C1 segment of cervical spinal cord (tissue), 14 donors: ENCODE data around the gene SCAMP5.

Source experiments
- DNase-seq, 14 donors: peaks; one replicate each; lab custom pipeline; 2025; lab: John Stamatoyannopoulos, UW

The SCAMP5 gene

GRCh38 chr15:74995182-74995778 is at the start of gene SCAMP5:
Gene SCAMP5 (plus strand): TSS chr15:74995563. CDS start chr15:75011840, 16,277 bp downstream.
- peak; percentile 37 to 98 (median 85) for DNase-seq

- DNase-seq: peak in 12 of 14 donors; percentile 13 to 69 (median 42)
Observed at GRCh38 chr15:74950078-74950908, 45.1 kb upstream of the SCAMP5 start.

- DNase-seq: no peak
Observed at GRCh38 chr15:74951006-74951405, 44.4 kb upstream of the SCAMP5 start.

- no peak for DNase-seq
Observed at GRCh38 chr15:74954515-74954914, 40.8 kb upstream of the SCAMP5 start.

DNA sequence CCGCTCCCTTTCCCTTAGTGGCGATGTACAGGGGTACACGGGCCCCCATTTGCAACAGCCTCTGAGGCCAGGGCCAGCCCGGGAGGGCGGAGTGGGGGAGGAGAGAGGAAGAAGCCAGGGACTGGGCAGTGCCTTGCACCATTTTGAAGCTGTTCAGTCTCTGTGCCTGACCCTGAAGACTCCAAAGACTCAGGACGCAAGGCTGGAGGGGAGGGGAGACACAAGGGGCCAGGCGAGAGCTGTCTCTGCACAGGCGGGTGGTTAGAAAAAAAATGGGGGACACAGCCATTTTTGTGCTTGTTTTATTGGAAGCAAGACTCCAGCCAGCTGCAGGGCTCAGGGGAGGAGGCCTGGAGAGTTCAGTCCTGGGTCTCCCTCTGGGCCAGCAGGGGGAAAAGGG is 40.3 kb upstream of the SCAMP5 start:
- DNase-seq: no peak

GRCh38 chr15:74955796-74956647 is 39.3 kb upstream of the SCAMP5 start:
- peak in 12 of 14 donors; percentile 13 to 69 (median 42) for DNase-seq

GRCh38 chr15:74956648-74957475 is 38.5 kb upstream of the SCAMP5 start, which contains the start of gene RPP25:
Gene RPP25 (minus strand): TSS chr15:74956772. CDS start chr15:74956583, 189 bp downstream.
- DNase-seq: peak in 12 of 14 donors; percentile 19 to 78 (median 46)

DNA sequence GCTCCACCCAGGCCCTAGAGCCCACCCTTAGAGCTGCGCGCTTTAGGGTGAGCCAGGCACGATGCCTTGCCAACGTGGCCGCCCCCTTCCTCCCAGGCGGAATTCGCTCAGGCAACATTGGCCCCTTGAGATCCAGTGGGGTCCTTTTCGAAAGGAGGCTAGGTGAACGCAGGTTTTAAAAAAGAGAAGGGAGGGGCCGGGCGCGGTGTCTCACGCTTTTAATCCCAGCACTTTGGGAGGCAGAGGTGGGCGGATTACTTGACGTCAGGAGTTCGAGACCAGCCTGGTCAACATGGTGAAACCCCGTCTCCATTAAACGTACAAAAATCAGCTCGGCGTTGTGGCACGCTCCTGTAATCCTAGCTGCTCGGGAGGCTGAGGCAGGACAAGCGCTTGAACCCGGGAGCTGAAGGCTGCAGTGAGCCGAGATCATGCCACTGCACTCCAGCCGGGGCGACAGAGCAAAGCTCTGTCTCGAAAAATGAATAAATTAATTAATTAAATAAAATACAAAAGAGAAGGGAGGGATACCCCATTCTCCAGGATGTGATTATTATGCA is 37.8 kb upstream of the SCAMP5 start:
- DNase-seq: no peak

DNA sequence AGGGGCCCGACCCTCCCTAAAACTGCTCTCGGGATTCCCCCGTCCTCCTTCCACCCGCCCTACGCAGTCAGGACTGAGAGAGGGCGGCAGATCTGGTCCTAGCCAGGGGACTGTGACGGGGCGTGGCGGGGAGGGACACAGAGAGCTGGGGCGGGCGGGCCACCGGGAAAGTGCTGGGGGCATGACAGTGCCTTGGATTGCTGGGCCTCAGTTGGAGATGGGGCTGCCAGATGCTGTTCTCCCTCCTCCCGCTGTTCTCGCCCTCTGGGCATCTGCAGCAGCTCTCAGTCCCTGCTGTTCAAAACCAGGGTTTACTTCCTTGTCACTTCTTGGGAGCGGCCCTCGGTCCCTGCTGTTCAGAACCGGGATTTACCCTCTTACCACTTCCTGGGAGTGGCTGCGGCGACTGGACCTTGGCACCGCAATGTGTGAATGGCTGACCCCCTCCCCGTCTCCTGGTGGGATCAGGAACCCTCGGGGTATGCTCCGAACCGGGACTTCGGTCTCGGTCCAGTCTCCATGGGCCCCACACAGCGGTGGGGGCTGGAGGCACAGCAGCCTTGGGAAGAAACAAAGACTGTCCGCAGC is 36.9 kb upstream of the SCAMP5 start:
- peak in 3 of 14 donors; percentile 23 to 44 (median 29) for DNase-seq

GRCh38 chr15:74958908-74959585 is 36.3 kb upstream of the SCAMP5 start:
- no peak for DNase-seq

DNA sequence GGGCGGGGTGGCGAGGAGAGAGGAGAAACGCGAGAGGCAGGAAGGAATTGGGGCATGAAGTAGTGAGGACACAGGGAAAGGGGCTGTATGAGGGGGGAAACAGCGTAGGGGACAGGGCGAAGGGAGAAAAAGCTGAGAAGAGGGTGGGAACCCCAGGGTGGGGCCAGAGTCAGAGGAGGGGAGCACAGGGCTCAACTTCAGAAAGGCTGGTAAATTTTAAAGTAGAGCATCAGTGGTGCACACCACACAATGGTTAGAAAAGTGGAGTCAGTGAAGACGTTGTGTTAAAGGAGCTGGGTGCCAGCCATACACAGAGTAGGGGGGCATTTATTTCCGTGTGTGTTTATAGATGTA is 35.8 kb upstream of the SCAMP5 start:
- no peak for DNase-seq

- no peak for DNase-seq
Observed at GRCh38 chr15:74960286-74960685, 35.1 kb upstream of the SCAMP5 start.

GRCh38 chr15:74960995-74961588 is 34.3 kb upstream of the SCAMP5 start:
- no peak for DNase-seq

GRCh38 chr15:74961616-74962015 is 33.7 kb upstream of the SCAMP5 start:
- DNase-seq: no peak

GRCh38 chr15:74962219-74962618 is 33.1 kb upstream of the SCAMP5 start:
- DNase-seq: no peak

DNA sequence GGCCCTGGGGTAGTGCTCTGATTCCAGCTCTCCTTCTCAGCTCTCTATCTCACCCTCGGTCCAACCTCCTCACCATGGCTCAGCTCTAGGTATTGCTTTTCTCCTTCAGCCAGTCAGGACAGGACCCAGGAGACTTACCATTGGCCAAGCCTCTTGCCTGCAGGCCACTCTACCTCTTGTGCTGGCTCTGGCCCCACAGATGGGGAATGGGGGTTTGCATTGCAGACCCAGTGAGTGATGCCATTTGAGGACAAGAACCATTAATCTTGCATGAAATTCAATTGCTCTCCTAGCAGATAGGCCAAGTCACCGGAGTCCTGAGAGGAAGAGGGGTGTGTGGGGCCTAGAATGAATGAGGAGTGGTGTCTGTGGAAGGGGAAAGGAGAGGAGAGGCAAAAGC is 32.7 kb upstream of the SCAMP5 start:
- no peak for DNase-seq

- DNase-seq: no peak
Observed at GRCh38 chr15:74963213-74963612, 32.1 kb upstream of the SCAMP5 start.

- no peak for DNase-seq
Observed at GRCh38 chr15:74964794-74965193, 30.6 kb upstream of the SCAMP5 start.

DNA sequence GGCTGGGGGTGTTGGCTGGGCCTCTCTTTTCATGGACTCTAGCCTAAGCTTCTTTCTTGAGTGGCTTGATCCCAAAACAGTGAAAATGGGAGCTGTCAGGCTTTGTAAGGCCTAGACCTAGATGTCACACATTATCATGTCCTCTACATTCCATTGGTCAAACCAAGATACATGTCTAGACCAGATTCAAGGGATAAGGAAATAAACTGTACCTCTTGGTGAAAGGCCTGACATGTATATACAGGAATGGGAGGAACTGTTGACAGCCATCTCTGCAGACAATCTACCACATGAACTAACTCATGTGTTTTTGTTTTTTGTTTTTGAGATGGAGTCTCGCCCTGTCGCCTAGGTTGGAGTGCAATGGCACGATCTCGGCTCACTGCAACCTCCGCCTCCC is 27.7 kb upstream of the SCAMP5 start:
- DNase-seq: no peak
